Loucy (cell line): ENCODE data around the gene DDX24.

Experiments used
- H2AFZ ChIP-seq: fragments of 200-600 bp; sonication (generic); 2 replicates; pipeline ENCODE4 v1.6.0; 2016; ENCODE audit warnings: antibody characterized with exemption, mild to moderate bottlenecking, low read length, moderate library complexity
- H3F3A ChIP-seq: fragments of 200-600 bp; 2 replicates; pipeline ENCODE4 v1.6.0; 2016; ENCODE audit warnings: antibody characterized with exemption, low read depth, mild to moderate bottlenecking
- H3K27me3 ChIP-seq: fragments of 200-600 bp; sonication (generic); 2 replicates; pipeline ENCODE4 v1.6.1; 2014; ENCODE audit warnings: low read length, mild to moderate bottlenecking; ENCODE audit not compliant: insufficient read depth, poor library complexity, severe bottlenecking
- H3K36me3 ChIP-seq: fragments of 200-600 bp; sonication (generic); 2 replicates; pipeline ENCODE4 v1.6.1; 2016; ENCODE audit warnings: low read length; ENCODE audit not compliant: insufficient read depth
- H3K4me1 ChIP-seq: fragments of 200-600 bp; sonication (generic); 2 replicates; pipeline ENCODE4 v1.5.1; 2014; ENCODE audit warnings: low read length, mild to moderate bottlenecking; ENCODE audit not compliant: insufficient read depth, poor library complexity, severe bottlenecking
- H3K4me2 ChIP-seq: fragments of 200-600 bp; sonication (generic); 2 replicates; pipeline ENCODE4 v1.6.0; 2014; ENCODE audit warnings: antibody characterized with exemption, low read length, low read depth, mild to moderate bottlenecking; ENCODE audit not compliant: poor library complexity, severe bottlenecking
- H3K4me3 ChIP-seq: fragments of 200-600 bp; sonication (generic); 2 replicates; pipeline ENCODE4 v1.5.1; 2014; ENCODE audit warnings: low read length, mild to moderate bottlenecking, mixed read lengths; ENCODE audit not compliant: poor library complexity, severe bottlenecking
- H3K79me2 ChIP-seq: fragments of 200-600 bp; sonication (generic); 2 replicates; pipeline ENCODE4 v1.6.1; 2014; ENCODE audit warnings: low read length; ENCODE audit not compliant: insufficient read depth
- H3K9ac ChIP-seq: fragments of 200-600 bp; sonication (generic); 2 replicates; pipeline ENCODE4 v1.6.0; 2014; ENCODE audit warnings: mild to moderate bottlenecking, low read depth, low read length, moderate library complexity; ENCODE audit not compliant: poor library complexity, severe bottlenecking
- H3K9me2 ChIP-seq: fragments of 200-600 bp; sonication (generic); replicated peaks from 2 replicates; pipeline ENCODE4 v1.6.1; 2016; ENCODE audit warnings: low read depth, low read length, mixed read lengths
- H3K9me3 ChIP-seq: fragments of 200-600 bp; sonication (generic); 2 replicates; pipeline ENCODE4 v1.6.1; 2014; ENCODE audit warnings: mild to moderate bottlenecking, antibody characterized with exemption, low read length, low read depth; ENCODE audit not compliant: insufficient read depth
- H4K20me1 ChIP-seq: fragments of 200-600 bp; sonication (generic); 2 replicates; pipeline ENCODE4 v1.6.0; 2014; ENCODE audit warnings: antibody characterized with exemption, low read length, mild to moderate bottlenecking; ENCODE audit not compliant: insufficient read depth, poor library complexity, severe bottlenecking
- CTCF ChIP-seq: fragments of 200-600 bp; sonication (generic); conservative IDR thresholded peaks from 2 replicates; pipeline ENCODE4 v1.5.1; 2014; ENCODE audit warnings: mild to moderate bottlenecking, antibody characterized with exemption, low read length
- EZH2phosphoT487 ChIP-seq: fragments of 200-600 bp; IDR thresholded peaks from 2 replicates; pipeline ENCODE4 v1.6.1; 2018; ENCODE audit warnings: antibody characterized with exemption, mild to moderate bottlenecking, moderate library complexity, borderline replicate concordance

DDX24 gene

DNA sequence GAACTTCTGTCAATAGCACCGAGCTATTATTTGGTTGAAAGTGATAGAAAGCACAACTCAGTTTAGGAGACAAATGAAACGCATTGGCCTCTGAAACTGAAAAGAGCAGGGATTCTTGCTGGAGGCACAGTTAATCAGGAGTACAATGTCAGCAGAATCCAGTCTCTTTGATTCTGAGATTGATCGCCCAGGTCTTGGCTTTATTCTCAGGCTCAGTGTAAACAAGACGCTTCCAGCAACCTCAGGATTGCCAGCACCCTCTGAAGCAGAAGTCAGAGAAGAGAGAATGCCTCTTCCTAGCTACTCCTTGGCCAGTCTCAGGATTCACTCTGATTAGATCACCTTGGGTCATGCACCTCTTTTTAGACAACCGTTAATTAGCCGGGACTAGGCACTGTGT lies 66.6 kb downstream of the DDX24 start:
- no peak overlapping the region for H2AFZ ChIP-seq
- no peaks in the 10 kb centered on the region for H3K36me3 ChIP-seq
- TF ChIP-seq CTCF: no peak
- no peak for TF ChIP-seq EZH2phosphoT487
- H3K27me3 ChIP-seq: no peaks in the 10 kb centered on the region
- no peak overlapping the region for H3K4me3 ChIP-seq
- H3K9ac ChIP-seq: no peak overlapping the region
- no peaks in the 10 kb centered on the region for H3K9me3 ChIP-seq
- H3K4me1 ChIP-seq: peaks cover 5% of the 10 kb centered on the region
- no peak overlapping the region for H3K4me2 ChIP-seq
- no peaks in the 10 kb centered on the region for H4K20me1 ChIP-seq
- H3K9me2 ChIP-seq: no peaks in the 10 kb centered on the region
- H3K79me2 ChIP-seq: no peaks in the 10 kb centered on the region
- no peaks in the 10 kb centered on the region for H3F3A ChIP-seq

DNA sequence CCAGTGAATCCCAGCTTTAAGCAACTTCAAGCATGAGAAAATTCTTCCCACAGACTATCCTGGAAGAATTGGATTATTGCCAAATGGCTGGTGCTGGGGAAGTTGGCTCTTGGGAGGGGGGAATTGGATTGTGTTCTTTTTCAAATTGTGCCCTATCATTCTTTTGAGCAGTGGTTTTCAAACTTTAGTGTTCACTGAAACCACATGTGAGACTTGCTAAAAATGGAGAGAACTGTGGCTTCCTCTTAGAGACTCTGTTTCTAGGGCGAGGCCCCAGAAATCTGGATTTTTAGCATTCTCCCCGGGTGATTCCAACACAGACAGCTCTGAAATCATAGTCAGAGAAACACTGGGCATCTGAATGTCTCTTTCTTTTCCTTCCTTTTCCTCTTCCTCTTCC lies 69.2 kb downstream of the DDX24 start:
- peak overlapping the region; percentile 64 for H3K4me2 ChIP-seq
- H3K27me3 ChIP-seq: no peaks in the 10 kb centered on the region
- no peaks in the 10 kb centered on the region for H3F3A ChIP-seq
- H3K9ac ChIP-seq: no peak overlapping the region
- no peak overlapping the region for H3K4me3 ChIP-seq
- H3K4me1 ChIP-seq: peaks cover 5% of the 10 kb centered on the region
- H3K9me2 ChIP-seq: no peaks in the 10 kb centered on the region
- no peaks in the 10 kb centered on the region for H3K36me3 ChIP-seq
- H3K9me3 ChIP-seq: no peaks in the 10 kb centered on the region
- H2AFZ ChIP-seq: no peak overlapping the region
- TF ChIP-seq CTCF: no peak
- TF ChIP-seq EZH2phosphoT487: no peak
- no peaks in the 10 kb centered on the region for H4K20me1 ChIP-seq
- H3K79me2 ChIP-seq: no peaks in the 10 kb centered on the region

DNA sequence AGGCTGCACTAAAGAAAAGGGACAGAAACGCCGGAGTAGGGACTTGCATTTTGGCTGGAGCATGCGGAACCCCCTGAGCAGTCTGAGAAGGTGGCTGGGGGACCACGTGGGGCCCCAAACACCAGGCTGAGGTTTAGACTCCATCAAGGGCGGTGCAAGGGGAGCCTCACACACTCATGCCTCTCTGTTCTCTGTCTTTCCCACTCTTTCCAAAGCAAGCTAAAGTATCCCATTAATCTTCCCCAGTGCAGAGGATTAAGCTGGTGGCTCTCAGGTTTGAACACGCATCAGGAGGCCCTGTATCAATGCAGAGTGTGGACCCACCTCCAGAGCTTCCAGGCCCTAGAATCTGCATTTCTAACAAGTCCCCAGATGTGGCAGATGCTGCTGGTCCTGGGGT lies 70.4 kb downstream of the DDX24 start:
- H2AFZ ChIP-seq: no peak overlapping the region
- H3K4me2 ChIP-seq: no peak overlapping the region
- peaks cover 5% of the 10 kb centered on the region for H3K4me1 ChIP-seq
- H3K9me2 ChIP-seq: no peaks in the 10 kb centered on the region
- H3K9ac ChIP-seq: no peak overlapping the region
- no peaks in the 10 kb centered on the region for H4K20me1 ChIP-seq
- no peaks in the 10 kb centered on the region for H3K9me3 ChIP-seq
- no peak overlapping the region for H3K4me3 ChIP-seq
- H3K36me3 ChIP-seq: no peaks in the 10 kb centered on the region
- TF ChIP-seq EZH2phosphoT487: no peak
- no peak for TF ChIP-seq CTCF
- no peaks in the 10 kb centered on the region for H3K27me3 ChIP-seq
- no peaks in the 10 kb centered on the region for H3K79me2 ChIP-seq
- no peaks in the 10 kb centered on the region for H3F3A ChIP-seq
